ENCODE data around the gene NEAT1. TPM values are rescaled to one million over a fixed set of nuclear protein-coding genes. Genes with fewer than 3 reads are reported as not detected.

Gene NEAT1
- 508 TPM for total RNA-seq
- long read RNA-seq, full-length matches to known transcripts = 115 of 115 reads
- long read RNA-seq, partial matches to known transcripts = 0 of 115 reads
- long read RNA-seq, other reads (novel, unspliced or antisense) = 0 of 115 reads

DNA sequence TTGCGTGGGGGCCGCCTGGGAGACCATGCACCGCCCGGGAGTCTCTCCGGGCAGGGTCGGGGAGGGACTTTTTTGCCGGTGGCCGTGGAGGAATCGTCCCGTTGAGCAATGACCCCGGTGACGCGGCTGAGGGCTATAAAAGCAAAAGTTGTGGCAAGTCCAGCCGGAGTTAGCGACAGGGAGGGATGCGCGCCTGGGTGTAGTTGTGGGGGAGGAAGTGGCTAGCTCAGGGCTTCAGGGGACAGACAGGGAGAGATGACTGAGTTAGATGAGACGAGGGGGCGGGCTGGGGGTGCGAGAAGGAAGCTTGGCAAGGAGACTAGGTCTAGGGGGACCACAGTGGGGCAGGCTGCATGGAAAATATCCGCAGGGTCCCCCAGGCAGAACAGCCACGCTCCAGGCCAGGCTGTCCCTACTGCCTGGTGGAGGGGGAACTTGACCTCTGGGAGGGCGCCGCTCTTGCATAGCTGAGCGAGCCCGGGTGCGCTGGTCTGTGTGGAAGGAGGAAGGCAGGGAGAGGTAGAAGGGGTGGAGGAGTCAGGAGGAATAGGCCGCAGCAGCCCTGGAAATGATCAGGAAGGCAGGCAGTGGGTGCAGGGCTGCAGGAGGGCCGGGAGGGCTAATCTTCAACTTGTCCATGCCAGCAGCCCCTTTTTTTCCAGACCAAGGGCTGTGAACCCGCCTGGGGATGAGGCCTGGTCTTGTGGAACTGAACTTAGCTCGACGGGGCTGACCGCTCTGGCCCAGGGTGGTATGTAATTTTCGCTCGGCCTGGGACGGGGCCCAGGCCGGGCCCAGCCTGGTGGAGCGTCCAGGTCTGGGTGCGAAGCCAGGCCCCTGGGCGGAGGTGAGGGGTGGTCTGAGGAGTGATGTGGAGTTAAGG lies at the start of gene NEAT1:
Gene NEAT1, plus strand, starts transcription at position 166 of the 883 bp plus-strand sequence.
- intact Hi-C loops (cut with micrococcal nuclease) = no loop called here
- peak; percentile 95 for DNase-seq
- ATAC-seq = peak; percentile 34

DNA sequence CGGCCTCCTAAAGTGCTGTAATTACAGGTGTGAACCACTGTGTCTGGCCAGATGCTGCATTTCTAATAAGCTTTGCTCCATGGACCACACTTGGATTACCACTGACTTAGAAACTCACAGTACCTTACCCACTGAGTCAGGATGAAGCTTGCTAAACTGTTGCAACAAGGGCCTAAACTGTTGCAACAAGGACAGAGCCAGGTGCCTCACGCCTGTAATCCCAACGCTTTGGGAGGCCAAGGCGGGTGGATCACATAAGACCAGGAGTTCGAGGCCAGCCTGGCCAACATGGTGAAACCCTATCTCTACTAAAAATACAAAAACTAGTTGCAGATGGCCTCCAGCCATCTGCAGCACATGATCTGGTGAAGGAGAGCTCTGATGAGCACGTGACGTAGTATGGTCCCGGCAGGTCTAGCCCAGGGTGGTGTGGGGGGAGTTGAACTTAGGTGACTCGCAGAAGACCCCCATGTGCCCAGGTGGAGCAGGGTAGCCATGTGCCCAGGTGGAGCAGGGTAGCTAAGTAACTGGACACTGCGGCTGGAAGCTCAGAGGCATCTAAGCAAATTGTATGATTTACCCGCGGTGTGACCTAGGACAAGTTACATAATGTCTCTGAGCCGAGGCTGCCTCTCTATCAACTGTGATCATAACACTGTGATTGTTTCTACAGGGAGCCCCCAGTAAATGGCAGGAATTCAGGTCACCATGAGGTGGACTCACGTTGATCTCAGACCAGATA lies 48.6 kb upstream of the NEAT1 start:
- no peak for ATAC-seq
- DNase-seq = no peak
- intact Hi-C loops (cut with micrococcal nuclease) = no loop called here

DNA sequence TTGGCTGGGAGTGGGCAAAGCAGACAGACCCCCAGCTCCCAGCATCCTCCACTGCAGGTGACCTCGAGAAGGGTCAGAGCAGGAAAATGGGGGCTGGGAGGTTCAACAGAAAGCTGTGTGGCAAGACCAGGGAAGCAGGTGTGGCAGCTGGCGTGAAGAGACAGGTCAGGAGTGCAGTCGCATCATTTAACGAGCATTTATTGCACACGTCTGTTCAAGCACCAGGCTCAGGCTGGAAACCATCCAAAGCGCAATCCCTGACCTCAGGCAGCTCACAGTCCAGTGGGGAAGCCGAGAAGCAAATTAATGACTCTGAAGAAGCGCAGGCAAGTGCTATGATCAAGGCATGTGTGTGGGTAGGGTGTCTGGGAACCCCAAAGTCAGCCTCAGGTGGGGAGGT lies 47.6 kb upstream of the NEAT1 start:
- DNase-seq (no peak), ATAC-seq (no peak)
- intact Hi-C loops (cut with micrococcal nuclease) = no loop called here

DNA sequence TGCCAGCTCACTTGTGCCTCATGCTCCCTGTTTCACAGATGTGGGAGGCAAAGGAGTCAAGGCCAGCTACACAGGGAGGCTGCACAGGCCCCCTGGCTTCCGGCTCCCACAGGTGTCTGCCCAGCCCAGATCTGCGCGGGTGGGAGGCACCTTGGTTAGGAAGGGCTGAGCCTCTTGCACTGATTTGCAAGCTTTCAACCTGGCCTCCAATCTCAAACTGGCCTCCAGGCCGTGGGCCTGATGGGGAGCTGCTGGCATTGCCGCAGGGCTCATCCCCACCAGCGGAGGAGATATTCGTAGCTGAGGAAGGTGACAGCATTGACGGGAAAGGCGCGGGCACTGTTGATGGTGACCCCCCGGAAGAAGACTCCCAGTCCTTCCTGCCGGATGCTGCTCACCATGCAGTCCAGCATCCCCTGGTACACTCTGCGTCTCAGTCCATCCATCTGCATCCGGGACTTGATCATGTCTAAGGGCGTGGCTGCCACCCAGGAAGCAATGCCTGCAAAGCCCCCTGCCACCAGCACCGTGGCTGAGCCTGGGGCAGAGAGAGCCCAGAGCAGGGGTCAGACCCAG lies 46.4 kb upstream of the NEAT1 start:
- intact Hi-C loops (cut with micrococcal nuclease) = no loop called here
- DNase-seq (no peak), ATAC-seq (no peak)

DNA sequence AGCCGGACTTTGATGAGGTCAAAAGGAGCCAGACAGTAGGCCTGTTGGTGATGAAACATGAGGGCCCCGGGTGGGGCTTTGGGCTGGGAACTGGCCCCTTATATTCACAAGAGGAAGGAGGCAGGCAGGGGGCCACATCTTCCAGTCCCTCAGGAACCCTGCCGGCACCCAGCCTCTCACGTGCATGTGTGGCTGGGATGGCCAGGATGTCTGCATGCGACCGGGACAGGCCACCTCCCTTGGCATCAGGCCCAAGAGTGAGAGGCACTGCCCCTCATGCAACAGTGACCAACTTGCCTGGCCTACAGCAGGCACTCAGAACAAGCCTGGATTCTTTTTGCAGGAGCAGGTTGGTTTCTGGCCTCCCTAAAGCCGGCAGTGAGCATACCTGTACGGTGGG lies 45.6 kb upstream of the NEAT1 start:
- no peak for DNase-seq
- peak; percentile 5 for ATAC-seq
- intact Hi-C loops (cut with micrococcal nuclease) = no loop called here

DNA sequence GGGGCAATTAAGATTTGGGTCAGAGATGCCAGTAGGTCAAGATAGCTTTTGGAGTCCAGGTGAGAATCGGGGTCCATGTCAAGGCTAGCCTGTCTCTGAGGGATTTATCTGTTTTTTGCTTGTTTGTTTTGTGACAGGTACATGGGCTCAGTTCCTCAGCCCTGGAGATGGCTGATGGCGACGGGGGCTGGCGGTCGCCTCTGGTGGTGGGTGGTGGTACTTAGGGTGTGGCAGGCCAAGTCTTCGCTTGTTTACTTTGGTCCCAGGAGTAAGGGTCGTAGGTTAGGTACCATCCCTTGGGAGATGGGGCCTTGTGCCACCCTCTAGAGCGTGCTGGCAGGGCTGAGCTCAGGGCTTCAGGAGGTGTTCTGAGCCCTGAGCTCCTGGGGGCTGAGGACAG lies 44.8 kb upstream of the NEAT1 start:
- intact Hi-C loops (cut with micrococcal nuclease) = no loop called here
- no peak for DNase-seq
- ATAC-seq = no peak

DNA sequence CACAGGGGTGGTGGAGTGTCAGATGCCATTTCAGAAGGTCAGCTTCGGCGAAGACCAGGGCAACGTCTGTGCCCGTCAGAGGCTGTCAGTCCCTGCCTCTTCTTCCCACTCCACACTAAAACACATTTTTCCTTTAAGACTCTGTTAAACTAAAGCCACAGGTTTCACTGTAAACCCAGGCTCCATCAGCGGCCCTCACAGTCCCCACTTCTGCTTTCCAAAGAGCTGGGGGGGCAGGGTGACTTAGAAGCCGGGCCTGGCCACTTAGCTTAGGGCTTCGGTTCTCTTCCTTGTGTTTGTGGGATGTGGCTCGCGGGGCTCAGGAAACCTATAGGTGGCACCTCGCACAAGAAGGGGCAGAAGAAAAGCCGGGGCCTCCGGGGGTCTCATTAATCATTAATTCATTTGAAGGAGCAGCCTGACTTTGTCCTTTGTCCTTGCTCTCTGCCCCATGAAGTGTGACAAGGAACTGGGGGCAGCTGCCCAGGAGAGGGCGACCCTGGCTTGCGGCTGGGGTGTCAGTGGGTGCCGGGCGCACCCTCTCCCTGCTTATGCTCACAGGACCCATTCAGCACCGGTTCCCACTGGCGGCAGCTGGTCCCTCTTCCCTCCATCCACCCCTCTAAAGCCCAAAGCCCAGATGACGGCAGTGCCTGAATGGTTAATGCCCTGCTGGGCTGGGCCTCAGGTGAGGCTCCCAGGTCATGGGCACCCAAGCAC lies 44.2 kb upstream of the NEAT1 start:
- DNase-seq (no peak), ATAC-seq (no peak)
- intact Hi-C loops (cut with micrococcal nuclease) = no loop called here

DNA sequence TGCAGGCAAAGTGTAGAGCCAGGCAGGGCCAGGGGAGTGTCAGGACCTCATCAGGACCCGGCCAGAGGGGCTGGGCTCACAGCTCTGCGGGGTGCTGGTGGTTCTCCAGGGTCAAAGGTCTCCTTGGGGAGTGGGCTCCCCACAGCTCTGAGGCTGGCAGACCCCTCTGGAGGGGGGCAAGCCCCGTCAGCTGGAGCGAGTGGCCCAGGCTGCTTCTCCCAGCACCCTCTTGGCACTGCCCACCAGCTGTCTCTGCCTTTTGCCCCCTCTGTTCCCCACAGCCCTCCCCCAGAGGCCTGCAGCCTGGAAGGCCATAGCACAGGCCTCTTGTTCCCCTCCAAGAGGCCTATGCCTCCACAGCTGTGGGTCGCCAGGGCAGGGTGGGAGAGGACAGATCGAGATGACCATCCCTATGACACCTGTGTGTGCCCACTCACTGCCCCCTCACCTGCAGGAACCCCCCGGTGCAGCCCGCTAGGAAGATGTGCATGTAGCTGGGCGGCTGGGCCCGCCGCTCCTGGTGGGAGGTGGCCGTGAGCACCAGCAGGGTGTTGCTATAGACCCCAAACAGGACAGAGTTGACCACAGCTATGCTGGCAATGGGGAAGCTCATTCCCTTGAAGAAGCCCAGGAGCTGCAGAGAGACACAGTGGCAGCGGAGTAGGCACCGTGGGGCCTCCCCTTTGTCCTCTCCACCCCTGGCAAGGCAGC lies 43.5 kb upstream of the NEAT1 start:
- DNase-seq (no peak), ATAC-seq (no peak)
- intact Hi-C loops (cut with micrococcal nuclease) = no loop called here

DNA sequence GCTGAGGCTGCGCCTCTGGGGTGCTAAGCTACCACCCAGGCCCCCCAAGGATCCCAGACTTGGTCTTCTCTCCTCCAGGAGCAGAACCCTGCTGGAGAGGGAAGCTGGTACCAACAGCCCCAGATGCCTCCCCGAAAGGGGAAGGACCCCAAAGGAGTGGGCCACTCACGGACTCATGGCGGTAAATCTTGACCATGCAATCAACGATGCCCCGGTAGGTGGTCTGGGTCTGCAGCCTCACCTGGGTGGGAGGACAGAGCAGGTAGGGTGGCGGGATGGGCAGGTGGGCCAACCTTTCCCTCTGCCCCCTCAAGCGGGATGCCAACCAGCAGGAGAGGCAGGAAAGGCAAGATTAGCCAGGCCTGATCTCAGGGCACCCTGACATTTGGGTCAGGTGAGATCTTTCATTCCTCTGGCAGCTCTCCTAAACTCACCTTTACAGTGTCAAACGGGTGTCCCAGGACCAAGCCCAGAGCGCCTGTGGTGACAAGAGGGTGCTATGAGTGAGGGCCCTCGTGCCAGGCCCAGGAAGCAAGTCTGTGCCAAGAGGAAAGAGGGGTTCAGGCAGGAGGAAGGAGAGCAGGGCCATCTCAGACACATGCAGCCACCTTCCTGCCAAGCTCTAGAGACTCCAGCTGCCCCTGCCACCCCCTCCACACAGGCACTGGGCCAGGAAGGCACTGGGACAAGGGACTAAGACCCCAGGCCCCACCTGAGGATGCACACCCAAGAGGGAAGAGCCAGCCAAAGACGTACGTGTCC lies 42.7 kb upstream of the NEAT1 start:
- no peak for DNase-seq
- intact Hi-C loops (cut with micrococcal nuclease) = no loop called here
- ATAC-seq = no peak

DNA sequence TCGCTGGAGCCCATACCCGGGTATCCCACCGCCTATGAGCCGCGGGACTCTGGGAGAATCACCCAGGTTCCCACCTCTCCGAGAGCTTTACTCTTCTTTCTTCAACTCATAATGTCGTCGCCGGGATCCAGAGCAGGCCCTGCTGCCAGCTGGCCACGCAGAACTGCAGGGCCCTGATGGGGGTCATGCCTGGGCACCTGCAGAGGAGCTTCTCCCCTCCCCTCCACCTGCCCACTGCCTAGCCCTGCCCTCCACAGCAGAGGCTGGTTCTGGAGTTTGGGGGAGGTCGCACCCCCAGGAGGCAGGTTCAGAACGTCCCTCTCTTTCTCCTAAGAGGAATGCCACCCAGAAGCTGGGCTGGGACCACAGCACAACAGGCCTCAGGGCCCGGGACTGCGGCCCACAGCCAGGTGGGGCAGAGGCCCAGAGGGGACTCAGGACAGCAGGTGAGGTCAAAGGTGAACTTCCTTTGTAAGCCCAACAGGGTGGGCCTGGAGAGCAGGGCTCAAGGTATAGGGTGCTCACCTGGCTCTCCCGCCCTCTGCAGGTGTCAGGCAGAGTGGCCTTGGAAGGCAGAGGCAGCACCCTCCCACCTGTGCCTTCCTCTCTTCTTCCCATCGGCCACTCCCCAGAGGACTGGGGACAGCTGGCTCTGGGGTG lies 42.0 kb upstream of the NEAT1 start:
- intact Hi-C loops (cut with micrococcal nuclease) = no loop called here
- ATAC-seq (no peak), DNase-seq (no peak)

DNA sequence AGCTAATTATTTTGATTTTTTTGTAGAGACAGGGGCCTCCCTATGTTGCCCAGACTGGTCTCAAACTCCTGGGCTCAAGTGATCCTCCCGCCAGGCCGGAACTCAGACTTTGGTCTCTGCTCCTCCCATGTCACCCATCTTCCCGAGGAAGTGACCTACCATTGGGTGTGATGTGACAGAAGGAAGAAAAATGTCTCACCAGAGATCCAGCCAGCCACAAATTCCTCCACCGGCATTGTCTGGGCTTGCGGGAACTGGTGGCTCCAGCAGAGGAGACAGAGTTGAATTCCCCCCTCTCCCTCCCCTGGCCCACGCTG lies 40.9 kb upstream of the NEAT1 start:
- DNase-seq = peak; percentile 56
- peak; percentile 20 for ATAC-seq
- intact Hi-C loops (cut with micrococcal nuclease) = no loop called here

DNA sequence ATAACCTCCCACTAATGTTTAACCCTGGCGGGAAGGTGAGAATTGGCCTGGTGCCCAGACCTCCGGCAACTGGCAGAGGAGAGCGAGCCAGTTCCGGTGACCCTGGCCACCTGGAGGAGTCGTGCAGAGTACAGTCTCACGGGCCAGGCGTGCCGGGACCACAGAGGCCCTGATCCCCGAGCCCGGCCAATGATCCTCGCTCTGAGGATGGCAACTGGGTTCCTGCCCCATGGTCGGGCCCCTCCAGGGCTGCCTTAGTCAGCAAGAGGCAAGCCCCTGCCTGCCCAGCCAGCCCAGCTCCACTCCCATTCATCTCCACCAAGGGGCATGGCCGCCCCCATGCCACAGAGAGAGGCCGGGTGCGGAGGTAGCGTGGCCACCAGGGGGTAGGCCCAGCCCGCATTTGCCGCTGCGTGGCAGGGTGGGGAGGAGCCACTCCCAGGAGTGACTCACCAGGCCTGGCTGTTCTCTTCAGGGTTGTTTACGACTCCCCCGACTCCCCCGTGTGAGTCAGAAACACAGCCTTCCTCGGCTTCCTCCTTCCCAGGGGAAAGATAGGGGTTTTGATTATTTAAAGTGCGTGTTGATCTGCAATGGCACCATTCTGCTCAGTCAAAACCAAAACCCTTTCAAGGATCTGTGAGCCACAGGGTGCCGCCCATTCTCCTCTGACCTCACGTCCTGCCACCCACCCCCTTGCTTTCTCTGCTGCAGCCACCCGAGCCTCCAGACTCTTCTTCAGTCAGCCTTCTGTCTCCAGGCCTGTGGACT lies 40.4 kb upstream of the NEAT1 start, which contains the start of gene SLC25A45:
Gene SLC25A45, minus strand, starts transcription at position 614 of the 771 bp plus-strand sequence. CDS start 695 bp downstream, outside the sequence.
- DNase-seq (peak; percentile 94), ATAC-seq (peak; percentile 91)
- intact Hi-C loops (cut with micrococcal nuclease) = no loop called here

DNA sequence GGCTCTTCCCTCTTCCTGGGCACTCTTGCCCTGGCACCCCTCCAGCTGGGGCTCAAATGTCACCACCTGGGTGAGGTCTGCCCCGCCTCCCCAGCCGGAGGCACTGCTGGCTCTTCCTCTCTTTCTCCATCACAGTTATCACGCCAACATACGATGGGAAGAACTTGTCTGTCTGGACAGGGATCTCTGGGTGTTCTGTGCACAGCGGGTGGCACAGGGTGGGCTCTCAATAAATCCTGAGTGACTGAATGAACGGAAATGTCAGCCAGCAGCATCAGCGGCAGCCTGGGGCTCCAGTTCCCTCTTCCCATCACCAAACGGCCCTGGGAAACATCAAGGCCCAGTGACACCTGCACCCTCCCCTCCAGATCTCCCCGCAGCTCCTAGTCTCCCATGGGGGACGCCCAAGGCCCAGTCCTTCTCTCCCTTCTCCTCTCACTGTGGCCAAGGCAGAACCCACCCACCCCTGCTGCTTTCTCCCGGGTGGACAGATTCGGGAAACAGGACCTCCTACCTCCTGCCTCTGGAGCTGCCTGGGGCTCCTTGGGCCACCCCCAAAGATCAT lies 39.7 kb upstream of the NEAT1 start:
- intact Hi-C loops (cut with micrococcal nuclease) = no loop called here
- ATAC-seq (no peak), DNase-seq (peak; percentile 90)

DNA sequence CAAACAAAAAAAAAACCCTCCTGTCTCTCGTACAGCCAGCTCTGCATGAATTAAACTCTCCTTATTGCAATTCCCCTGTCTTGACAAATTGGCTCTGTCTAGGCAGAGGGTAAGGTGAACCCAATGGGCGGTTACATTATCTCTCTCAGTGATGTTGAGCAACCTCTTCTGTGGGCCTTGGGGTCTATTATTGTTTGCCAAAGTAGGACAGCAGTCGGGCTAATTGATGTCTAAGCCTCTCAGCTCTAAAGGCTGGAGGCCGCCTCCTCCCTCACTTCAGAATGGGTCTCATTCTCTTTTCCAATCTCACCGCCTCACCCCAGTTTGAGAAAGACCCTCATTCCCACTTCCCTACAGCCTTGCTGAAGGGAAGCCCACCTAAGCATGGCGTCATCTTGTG lies 38.8 kb upstream of the NEAT1 start:
- intact Hi-C loops (cut with micrococcal nuclease) = no loop called here
- ATAC-seq (no peak), DNase-seq (no peak)

DNA sequence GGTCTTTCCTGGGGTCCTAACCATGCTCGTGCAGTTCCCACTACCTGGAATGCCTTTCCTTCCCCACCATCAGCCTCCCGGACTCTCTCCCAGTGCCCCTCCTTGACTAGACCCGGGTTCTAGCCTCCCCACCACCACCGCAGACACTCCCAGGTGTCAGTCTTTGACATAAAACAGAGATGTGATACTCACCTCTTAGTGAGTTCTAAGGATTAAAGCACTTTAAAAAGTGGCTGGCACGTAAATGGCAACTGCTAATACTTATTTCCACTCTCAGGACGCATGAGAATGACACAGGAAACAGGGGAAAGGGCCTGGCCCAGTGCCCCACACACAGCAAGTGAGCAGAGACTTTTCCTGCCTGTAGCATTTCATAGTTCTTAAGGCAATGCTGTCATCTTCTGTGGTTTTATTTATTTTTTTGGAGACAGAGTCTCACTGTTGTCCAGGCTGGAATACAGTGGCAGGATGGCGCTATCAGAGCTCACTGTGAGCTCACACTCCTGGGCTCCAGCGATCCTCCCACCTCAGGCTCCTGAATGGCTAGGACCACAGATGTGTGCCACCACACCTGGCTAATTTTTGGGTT lies 38.2 kb upstream of the NEAT1 start:
- no peak for DNase-seq

More for the DNA sequence above, 38.2 kb upstream of the NEAT1 start:
- intact Hi-C loops (cut with micrococcal nuclease) = no loop called here
- no peak for ATAC-seq
